SK-N-SH (cell line): Measurements from ENCODE around the gene FOXO1.

Experiments used
- PBX3 ChIP-seq: IDR thresholded peaks from 2 replicates; pipeline ENCODE4; 2012
- SMC3 ChIP-seq: IDR thresholded peaks from 2 replicates; pipeline ENCODE4 v1.6.1; 2012; ENCODE audit warnings: low read depth, low read length, improper control_type of control experiment

GRCh38 chr13:40618581-40619478, 47.6 kb downstream of the FOXO1 start:
- no peak for TF ChIP-seq SMC3
- TF ChIP-seq PBX3: no peak
